Neural cell (in vitro differentiated cells): Measurements from ENCODE around the gene NDUFS2.

Source experiments
- CTCF ChIP-seq: fragments of 450-650 bp; IDR thresholded peaks from 2 replicates; pipeline ENCODE4 v1.5.1; 2014; ENCODE audit warnings: antibody characterized with exemption, mild to moderate bottlenecking, moderate library complexity; ENCODE audit not compliant: poor library complexity, severe bottlenecking
- EP300 ChIP-seq: fragments of 450-650 bp; conservative IDR thresholded peaks from 2 replicates; pipeline ENCODE4 v1.6.1; 2014; ENCODE audit warnings: antibody characterized with exemption, mild to moderate bottlenecking, moderate library complexity; ENCODE audit not compliant: poor library complexity, severe bottlenecking
- EZH2 ChIP-seq: fragments of 200-600, 300-800 bp; shearing (Covaris generic), sonication (generic); IDR thresholded peaks from 2 replicates; pipeline ENCODE4 v1.6.1; 2014; ENCODE audit warnings: antibody characterized with exemption, low read length, borderline replicate concordance, mild to moderate bottlenecking; ENCODE audit not compliant: insufficient read depth, poor library complexity, severe bottlenecking
- POLR2AphosphoS5 ChIP-seq: IDR thresholded peaks from 2 replicates; pipeline ENCODE4 v1.6.1; 2012
- REST ChIP-seq: IDR thresholded peaks from 2 replicates; pipeline ENCODE4 v1.6.1; 2012; ENCODE audit warnings: borderline replicate concordance

- no peak for TF ChIP-seq EZH2
- no peak for TF ChIP-seq REST
- no peak for TF ChIP-seq EP300
- TF ChIP-seq POLR2AphosphoS5: no peak
- no peak for TF ChIP-seq CTCF
Measured at GRCh38 chr1:161193561-161194235, 8.5 kb upstream of the NDUFS2 start.
